NCI-H146 (cell line): ENCODE data around the gene CSNK2A2.

ENCODE experiments used
- DNase-seq: peaks from one replicate; lab custom pipeline; 2025; lab: John Stamatoyannopoulos, UW

Gene CSNK2A2

GRCh38 chr16:58110571-58111301 is 87.2 kb downstream of the CSNK2A2 start:
- DNase-seq, result no peak

GRCh38 chr16:58109881-58110280 is 88.0 kb downstream of the CSNK2A2 start:
- no peak for DNase-seq

- no peak for DNase-seq
Measured at GRCh38 chr16:58109330-58109729, 88.6 kb downstream of the CSNK2A2 start.
